ENCODE results near the gene ADRM1. TPM values are rescaled to one million over a fixed set of nuclear protein-coding genes. Genes with fewer than 3 reads are reported as not detected.

ADRM1 gene
- total and polyA plus RNA-seq, 2 donors from 2014 or later: 64.4 to 79.4 TPM

- no peak for TF ChIP-seq CTCF (IDR thresholded peaks at IDR 0.05; ENCODE audit: borderline replicate concordance, extremely low read depth, insufficient read depth)
- no peaks in the 10 kb centered on the region for H3K4me1 ChIP-seq (ENCODE audit: control insufficient read depth in 2 of 3, insufficient read depth in 2 of 3, low read depth in 1 of 3, low read length in 3 of 3)
- H3K4me3 ChIP-seq (ENCODE audit: low read length in 3 of 3): no peak overlapping the region
- no peaks in the 10 kb centered on the region for H3K27me3 ChIP-seq (ENCODE audit: control insufficient read depth, insufficient read depth, low read length)
- peaks cover 0 to 40% (median 29%) of the 10 kb centered on the region in 3 donors for H3K36me3 ChIP-seq (ENCODE audit: control insufficient read depth in 2 of 3, insufficient read depth in 3 of 3, low read length in 3 of 3)
- DNase-seq: no peak
- no peak overlapping the region for H3K9ac ChIP-seq (ENCODE audit: low read length in 3 of 3)
- H3K27ac ChIP-seq (ENCODE audit: low read depth in 2 of 2, low read length in 2 of 2): no peak overlapping the region
- FAIRE-seq: no peak
- no peaks in the 10 kb centered on the region for H3K9me3 ChIP-seq (ENCODE audit: control insufficient read depth in 2 of 3, insufficient read depth in 1 of 3, low read length in 3 of 3)
- intact Hi-C loops (cut with DNase I): no loop called here
These were observed 11.3 kb upstream of the ADRM1 start for GRCh38 chr20:62291251-62292066.

GRCh38 chr20:62292108-62292507 lies 10.7 kb upstream of the ADRM1 start:
- FAIRE-seq: no peak
- Histone ChIP-seq H3K36me3 (ENCODE audit: control insufficient read depth in 2 of 3, insufficient read depth in 3 of 3, low read length in 3 of 3) (peaks cover 0 to 36% (median 29%) of the 10 kb centered on the region in 3 donors), H3K9ac (ENCODE audit: low read length in 3 of 3) (no peak overlapping the region), H3K4me1 (ENCODE audit: control insufficient read depth in 2 of 3, insufficient read depth in 2 of 3, low read depth in 1 of 3, low read length in 3 of 3) (no peaks in the 10 kb centered on the region), H3K27ac (ENCODE audit: low read depth in 2 of 2, low read length in 2 of 2) (no peak overlapping the region), H3K4me3 (ENCODE audit: low read length in 3 of 3) (no peak overlapping the region), H3K27me3 (ENCODE audit: control insufficient read depth, insufficient read depth, low read length) (no peaks in the 10 kb centered on the region), H3K9me3 (ENCODE audit: control insufficient read depth in 2 of 3, insufficient read depth in 1 of 3, low read length in 3 of 3) (no peaks in the 10 kb centered on the region)
- no peak for TF ChIP-seq CTCF (IDR thresholded peaks at IDR 0.05; ENCODE audit: borderline replicate concordance, extremely low read depth, insufficient read depth)
- DNase-seq: no peak
- intact Hi-C loops (cut with DNase I): no loop called here

- Histone ChIP-seq H3K36me3 (ENCODE audit: control insufficient read depth in 2 of 3, insufficient read depth in 3 of 3, low read length in 3 of 3) (peaks cover 0 to 31% (median 29%) of the 10 kb centered on the region in 3 donors), H3K4me1 (ENCODE audit: control insufficient read depth in 2 of 3, insufficient read depth in 2 of 3, low read depth in 1 of 3, low read length in 3 of 3) (no peaks in the 10 kb centered on the region), H3K4me3 (ENCODE audit: low read length in 3 of 3) (no peak overlapping the region), H3K9me3 (ENCODE audit: control insufficient read depth in 2 of 3, insufficient read depth in 1 of 3, low read length in 3 of 3) (no peaks in the 10 kb centered on the region), H3K9ac (ENCODE audit: low read length in 3 of 3) (no peak overlapping the region), H3K27ac (ENCODE audit: low read depth in 2 of 2, low read length in 2 of 2) (no peak overlapping the region), H3K27me3 (ENCODE audit: control insufficient read depth, insufficient read depth, low read length) (no peaks in the 10 kb centered on the region)
- intact Hi-C loops (cut with DNase I): no loop called here
- DNase-seq (no peak), FAIRE-seq (no peak)
- TF ChIP-seq CTCF (IDR thresholded peaks at IDR 0.05; ENCODE audit: borderline replicate concordance, extremely low read depth, insufficient read depth): no peak
These were observed 9.5 kb upstream of the ADRM1 start for GRCh38 chr20:62293111-62293784.

Data from kidney (tissue), 14 donors.